SK-N-MC (cell line): ENCODE measurements around the gene B4GALT6.

ENCODE experiments used
- EZH2 ChIP-seq: fragments of 200-600 bp; sonication (generic); IDR thresholded peaks from one replicate; pipeline ENCODE4 v1.6.1; 2017; ENCODE audit warnings: antibody characterized with exemption
- FOXP2 ChIP-seq: optimal IDR thresholded peaks from 2 replicates; pipeline ENCODE3; 2011; ENCODE audit warnings: mild to moderate bottlenecking, moderate library complexity; ENCODE audit not compliant: insufficient read depth; ENCODE audit errors: extremely low read length, control extremely low read depth
- POLR2AphosphoS5 ChIP-seq: IDR thresholded peaks from 2 replicates; pipeline ENCODE4 v1.6.1; 2012; ENCODE audit warnings: mild to moderate bottlenecking, low read depth, low read length, borderline replicate concordance

GRCh38 chr18:31655354-31655753 is 29.0 kb downstream of the B4GALT6 start:
- TF ChIP-seq EZH2 (no peak), POLR2AphosphoS5 (no peak), FOXP2 (no peak)
